Chondrocyte (in vitro differentiated cells): ENCODE results near the gene METTL8. TPM values are rescaled to one million over a fixed set of nuclear protein-coding genes. Genes with fewer than 3 reads are reported as not detected.
A peak's percentile ranks its signal among the peaks of the same experiment; 100 is the strongest.

Experiments
- DNase-seq: peaks from one replicate; pipeline ENCODE4 v3.0.0; 2021; ENCODE audit warnings: mixed read lengths, low spot score
- H3K27ac Mint-ChIP-seq: one replicate; pipeline ENCODE4 v1.8.0; 2021; ENCODE audit warnings: mild to moderate bottlenecking, moderate library complexity, mixed read lengths; ENCODE audit not compliant: unreplicated experiment
- H3K27me3 Mint-ChIP-seq: 2 replicates; pipeline ENCODE4 v1.8.0; 2021; ENCODE audit warnings: low read depth, mixed read lengths
- H3K36me3 Mint-ChIP-seq: 2 replicates; pipeline ENCODE4 v1.8.0; 2021; ENCODE audit warnings: low read depth, mixed read lengths
- H3K4me1 Mint-ChIP-seq: 2 replicates; pipeline ENCODE4 v1.8.0; 2021; ENCODE audit warnings: low read depth, mild to moderate bottlenecking, mixed read lengths
- H3K4me3 Mint-ChIP-seq: one replicate; pipeline ENCODE4 v1.8.0; 2021; ENCODE audit warnings: mild to moderate bottlenecking, moderate library complexity, mixed read lengths; ENCODE audit not compliant: unreplicated experiment
- H3K9me3 Mint-ChIP-seq: 2 replicates; pipeline ENCODE4 v1.8.0; 2021; ENCODE audit warnings: low read depth, mixed read lengths
- long read RNA-seq: library from polyadenylated mRNA; stranded (forward); transcript quantifications from one replicate; pipeline ENCODE4 v2.0.0, GENCODE V29; 2021
- total RNA-seq: library from RNA; stranded (reverse); gene quantifications from 3 replicates; pipeline ENCODE4 v1.2.1, GENCODE V29; 2021
- TF ChIP-seq, protein P1 (sequence below): fragments of 200-600 bp; sonication (generic); IDR thresholded peaks from 2 replicates; pipeline ENCODE4 v1.5.0; 2021; ENCODE audit warnings: antibody characterized with exemption, mild to moderate bottlenecking, moderate library complexity

The METTL8 gene, protein sequence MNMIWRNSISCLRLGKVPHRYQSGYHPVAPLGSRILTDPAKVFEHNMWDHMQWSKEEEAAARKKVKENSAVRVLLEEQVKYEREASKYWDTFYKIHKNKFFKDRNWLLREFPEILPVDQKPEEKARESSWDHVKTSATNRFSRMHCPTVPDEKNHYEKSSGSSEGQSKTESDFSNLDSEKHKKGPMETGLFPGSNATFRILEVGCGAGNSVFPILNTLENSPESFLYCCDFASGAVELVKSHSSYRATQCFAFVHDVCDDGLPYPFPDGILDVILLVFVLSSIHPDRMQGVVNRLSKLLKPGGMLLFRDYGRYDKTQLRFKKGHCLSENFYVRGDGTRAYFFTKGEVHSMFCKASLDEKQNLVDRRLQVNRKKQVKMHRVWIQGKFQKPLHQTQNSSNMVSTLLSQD
- 24.0 to 30.4 TPM (median 25.7 TPM) in 3 replicates for total RNA-seq
- long read RNA-seq, full-length matches to known transcripts = 9 of 17 reads
- long read RNA-seq, partial matches to known transcripts = 0 of 17 reads
- long read RNA-seq, other reads (novel, unspliced or antisense) = 8 of 17 reads

DNA sequence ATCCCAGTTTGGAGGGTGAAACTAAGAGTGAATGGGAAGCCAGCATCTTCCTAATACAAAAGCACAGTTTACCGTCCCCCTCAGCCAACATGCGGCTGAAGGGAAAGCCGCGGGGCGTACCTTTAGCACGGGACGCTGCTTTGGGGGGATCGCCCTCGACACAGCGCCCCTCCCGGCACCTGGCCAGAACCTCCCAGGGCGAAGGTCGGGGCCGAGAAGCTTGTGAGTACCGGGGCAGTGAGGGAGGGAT, at the start of gene METTL8:
TSS of gene METTL8 (minus strand) at position 228 of the 250 bp plus-strand sequence. CDS start 41,805 bp downstream, outside the sequence.
- Mint-ChIP-seq H3K27me3 (no peaks in the 10 kb centered on the region), H3K9me3 (peaks cover 8% of the 10 kb centered on the region), H3K4me1 (peaks cover 36% of the 10 kb centered on the region), H3K36me3 (peaks cover 24% of the 10 kb centered on the region), H3K4me3 (peak within 1 kb of the TSS; percentile 76), H3K27ac (peak within 1 kb of the TSS; percentile 96)
- no peak for DNase-seq
- TF ChIP-seq, protein P1, sequence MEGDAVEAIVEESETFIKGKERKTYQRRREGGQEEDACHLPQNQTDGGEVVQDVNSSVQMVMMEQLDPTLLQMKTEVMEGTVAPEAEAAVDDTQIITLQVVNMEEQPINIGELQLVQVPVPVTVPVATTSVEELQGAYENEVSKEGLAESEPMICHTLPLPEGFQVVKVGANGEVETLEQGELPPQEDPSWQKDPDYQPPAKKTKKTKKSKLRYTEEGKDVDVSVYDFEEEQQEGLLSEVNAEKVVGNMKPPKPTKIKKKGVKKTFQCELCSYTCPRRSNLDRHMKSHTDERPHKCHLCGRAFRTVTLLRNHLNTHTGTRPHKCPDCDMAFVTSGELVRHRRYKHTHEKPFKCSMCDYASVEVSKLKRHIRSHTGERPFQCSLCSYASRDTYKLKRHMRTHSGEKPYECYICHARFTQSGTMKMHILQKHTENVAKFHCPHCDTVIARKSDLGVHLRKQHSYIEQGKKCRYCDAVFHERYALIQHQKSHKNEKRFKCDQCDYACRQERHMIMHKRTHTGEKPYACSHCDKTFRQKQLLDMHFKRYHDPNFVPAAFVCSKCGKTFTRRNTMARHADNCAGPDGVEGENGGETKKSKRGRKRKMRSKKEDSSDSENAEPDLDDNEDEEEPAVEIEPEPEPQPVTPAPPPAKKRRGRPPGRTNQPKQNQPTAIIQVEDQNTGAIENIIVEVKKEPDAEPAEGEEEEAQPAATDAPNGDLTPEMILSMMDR = peak; percentile 69

DNA sequence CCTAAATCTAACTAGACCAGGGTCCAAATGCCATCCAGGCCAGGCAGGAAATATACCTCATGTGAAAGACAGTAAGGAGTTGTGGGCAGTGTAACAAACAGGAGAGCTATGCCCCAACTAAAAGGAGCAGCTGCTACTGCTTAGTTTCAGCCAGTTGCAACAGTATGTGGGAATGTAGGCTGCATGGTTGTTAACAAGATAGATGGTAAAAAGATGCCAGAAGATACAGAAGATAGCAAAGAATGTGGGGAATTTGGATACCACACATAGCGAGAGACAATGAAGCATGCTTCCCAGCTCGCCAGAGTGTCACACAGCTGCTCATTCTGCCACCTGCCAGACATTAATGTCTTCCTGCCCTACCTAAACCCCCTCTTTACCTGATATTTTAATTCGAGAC, 49.1 kb upstream of the METTL8 start:
- Mint-ChIP-seq H3K4me1 (peaks cover 23% of the 10 kb centered on the region), H3K27me3 (no peaks in the 10 kb centered on the region), H3K4me3 (no peak overlapping the region), H3K9me3 (no peaks in the 10 kb centered on the region), H3K27ac (peak overlapping the region; percentile 55), H3K36me3 (peaks cover 7% of the 10 kb centered on the region)
- no peak for DNase-seq
- TF ChIP-seq, protein P1 = no peak

DNA sequence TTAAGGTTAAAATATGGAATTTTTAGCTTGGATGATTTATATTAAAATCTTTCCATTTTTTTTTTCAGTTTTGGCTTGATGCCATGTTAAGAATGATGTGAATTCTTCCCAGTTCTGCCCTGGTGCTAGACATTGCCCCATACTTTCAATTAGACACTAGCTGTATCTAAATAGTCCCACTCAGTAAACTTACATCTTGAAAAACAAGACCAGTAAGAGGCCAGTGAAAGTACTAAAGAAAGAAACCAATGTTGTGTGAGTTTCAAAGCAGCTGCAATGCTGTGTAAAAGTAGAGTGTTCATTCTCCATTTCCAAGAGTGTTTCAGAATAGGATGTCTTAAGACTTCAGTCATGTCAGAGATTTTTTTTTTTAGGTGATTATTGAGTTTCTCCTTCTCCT, 48.5 kb upstream of the METTL8 start:
- H3K9me3 Mint-ChIP-seq = no peaks in the 10 kb centered on the region
- TF ChIP-seq, protein P1 = no peak
- DNase-seq = no peak

DNA sequence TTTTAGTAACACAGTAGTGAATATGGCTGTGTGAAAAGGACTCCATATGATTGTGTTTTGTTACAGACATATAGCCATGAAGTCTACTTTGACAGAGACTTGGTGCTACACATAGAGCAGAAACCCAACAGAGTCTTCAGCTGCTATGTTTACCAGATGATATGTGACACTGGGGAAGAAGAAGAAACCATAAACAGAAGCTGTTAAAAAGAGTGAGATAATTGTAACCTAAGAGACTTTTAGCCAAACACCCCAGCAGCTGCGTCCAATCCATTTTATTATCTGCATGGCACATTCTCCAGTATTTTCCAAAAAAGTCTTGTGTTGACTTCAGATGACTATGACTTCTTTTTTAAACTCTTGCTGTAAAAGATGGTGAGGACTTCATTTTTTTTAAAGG, 47.1 kb upstream of the METTL8 start:
- DNase-seq = no peak
- no peaks in the 10 kb centered on the region for H3K9me3 Mint-ChIP-seq
- H3K36me3 Mint-ChIP-seq = peaks cover 7% of the 10 kb centered on the region
- TF ChIP-seq, protein P1 = no peak
- no peak overlapping the region for H3K4me3 Mint-ChIP-seq
- no peaks in the 10 kb centered on the region for H3K27me3 Mint-ChIP-seq
- peaks cover 23% of the 10 kb centered on the region for H3K4me1 Mint-ChIP-seq
- no peak overlapping the region for H3K27ac Mint-ChIP-seq

More for the DNA sequence above, 48.5 kb upstream of the METTL8 start:
- peaks cover 23% of the 10 kb centered on the region for H3K4me1 Mint-ChIP-seq
- H3K36me3 Mint-ChIP-seq = peaks cover 7% of the 10 kb centered on the region
- H3K4me3 Mint-ChIP-seq = no peak overlapping the region
- no peaks in the 10 kb centered on the region for H3K27me3 Mint-ChIP-seq
- H3K27ac Mint-ChIP-seq = peak overlapping the region; percentile 55

DNA sequence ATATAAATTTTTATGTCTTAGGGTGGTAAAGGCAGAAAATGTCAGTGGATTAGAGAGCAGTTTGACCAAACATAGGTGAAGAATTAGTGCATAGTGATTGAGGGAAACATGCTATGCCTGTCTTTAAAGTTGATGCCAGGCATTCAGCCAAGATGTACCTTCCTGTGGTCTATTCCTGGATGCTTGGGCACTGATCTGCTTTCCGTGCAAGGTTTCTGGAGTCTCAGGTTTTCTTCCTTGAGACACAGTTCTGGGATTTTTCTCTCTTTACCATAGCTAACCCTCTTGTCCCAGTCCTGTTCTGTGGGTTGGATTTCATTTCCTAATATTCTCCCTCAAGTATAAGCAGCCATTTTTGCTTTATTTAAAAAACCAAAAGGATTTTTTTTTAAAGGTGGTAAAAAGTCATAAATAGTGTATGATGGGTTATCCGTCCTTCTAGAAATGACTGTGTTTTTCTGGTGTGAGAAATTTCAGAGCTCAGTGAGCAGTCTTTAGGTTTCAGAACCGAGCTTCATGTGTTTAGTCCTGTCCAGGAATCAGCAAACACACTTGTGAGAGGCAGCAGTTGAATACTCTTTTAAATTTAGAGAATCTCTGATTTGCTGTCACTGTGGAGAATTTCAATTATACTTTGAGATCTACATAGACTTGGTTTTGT, 45.5 kb upstream of the METTL8 start:
- peaks cover 23% of the 10 kb centered on the region for H3K4me1 Mint-ChIP-seq
- H3K36me3 Mint-ChIP-seq = peaks cover 11% of the 10 kb centered on the region
- no peaks in the 10 kb centered on the region for H3K27me3 Mint-ChIP-seq
- H3K27ac Mint-ChIP-seq = no peak overlapping the region
- TF ChIP-seq, protein P1 = no peak
- no peak overlapping the region for H3K4me3 Mint-ChIP-seq
- no peaks in the 10 kb centered on the region for H3K9me3 Mint-ChIP-seq
- DNase-seq = no peak
